SK-N-SH (cell line): Measurements from ENCODE around the gene CFAP58. TPM values are rescaled to one million over a fixed set of nuclear protein-coding genes. Genes with fewer than 3 reads are reported as not detected.

Experiments
- CTCF ChIA-PET: fragments of 300-600, 350-600 bp; formaldehyde crosslinking; extraction: SDS; loops from one replicate; lab custom pipeline; 2021; lab: Yijun Ruan, JAX
- POLR2A ChIA-PET: fragments of 350-600 bp; sonication (Branson Sonifier 250); formaldehyde crosslinking; extraction: SDS; loops from one replicate; lab custom pipeline; 2020; ENCODE audit warnings: antibody characterized with exemption, inconsistent platforms; lab: Yijun Ruan, JAX
- DNase-seq: peaks from one replicate; pipeline ENCODE4 v3.0.0; 2012
- H2AFZ ChIP-seq: fragments of 200-600 bp; sonication (generic); 2 replicates; pipeline ENCODE4 v1.8.1; 2016; ENCODE audit warnings: antibody characterized with exemption, mild to moderate bottlenecking, low read depth
- H3F3A ChIP-seq: fragments of 200-600 bp; sonication (generic); replicated peaks from 2 replicates; pipeline ENCODE3; 2016; ENCODE audit warnings: antibody characterized with exemption, mild to moderate bottlenecking; ENCODE audit not compliant: insufficient read depth
- H3K27ac ChIP-seq, 2 experiments: fragments of 200-500 bp in 1 of 2; fragments of 200-600 bp in 1 of 2; sonication (Bioruptor generic) in 1 of 2; sonication (generic), shearing (Covaris generic) in 1 of 2; 2 replicates each; pipeline versions ENCODE4 v1.5.1 to v1.6.1; 2014 to 2016; ENCODE audit warnings: low read depth in 2 of 2, inconsistent platforms in 1 of 2, low read length in 1 of 2, mild to moderate bottlenecking in 1 of 2, mixed read lengths in 1 of 2
- H3K27me3 ChIP-seq: fragments of 200-600 bp; sonication (generic), shearing (Covaris generic); 2 replicates; pipeline ENCODE4 v1.6.1; 2016; ENCODE audit warnings: mixed run types; ENCODE audit not compliant: insufficient read depth
- H3K36me3 ChIP-seq, 2 experiments: fragments of 200-500 bp in 1 of 2; fragments of 200-600 bp in 1 of 2; sonication (Bioruptor generic) in 1 of 2; sonication (generic) in 1 of 2; replicated peaks in 1 of 2; 2 replicates each; pipeline versions ENCODE3 to v1.5.1; 2014 to 2016; ENCODE audit warnings: low read length in 1 of 2, mild to moderate bottlenecking in 1 of 2; ENCODE audit not compliant: insufficient read depth in 2 of 2, control insufficient read depth in 1 of 2
- H3K4me1 ChIP-seq, 2 experiments: fragments of 200-500 bp in 1 of 2; fragments of 200-600 bp in 1 of 2; sonication (Bioruptor generic) in 1 of 2; sonication (generic), shearing (Covaris generic) in 1 of 2; 2 replicates each; pipeline versions ENCODE4 v1.5.1 to v1.6.1; 2014 to 2016; ENCODE audit warnings: low read depth in 1 of 2, low read length in 1 of 2, mixed run types in 1 of 2; ENCODE audit not compliant: insufficient read depth in 2 of 2, control insufficient read depth in 1 of 2
- H3K4me2 ChIP-seq: fragments of 200-600 bp; sonication (generic), shearing (Covaris generic); 2 replicates; pipeline ENCODE4 v1.6.1; 2017; ENCODE audit warnings: mixed run types
- H3K4me3 ChIP-seq, 2 experiments: fragments of 200-500 bp in 1 of 2; fragments of 200-600 bp in 1 of 2; sonication (Bioruptor generic) in 1 of 2; sonication (generic), shearing (Covaris generic) in 1 of 2; 2 replicates each; pipeline versions ENCODE4 v1.5.1 to v1.8.1; 2014 to 2016; ENCODE audit warnings: low read depth in 2 of 2, inconsistent platforms in 1 of 2, low read length in 1 of 2, mild to moderate bottlenecking in 1 of 2, mixed read lengths in 1 of 2, moderate library complexity in 1 of 2
- H3K79me2 ChIP-seq: fragments of 200-600 bp; sonication (generic); 2 replicates; pipeline ENCODE4 v1.8.1; 2017; ENCODE audit warnings: mild to moderate bottlenecking; ENCODE audit not compliant: insufficient read depth
- H3K9ac ChIP-seq: fragments of 200-600 bp; sonication (generic); 2 replicates; pipeline ENCODE4 v1.6.1; 2017; ENCODE audit warnings: mixed run types
- H3K9me2 ChIP-seq: fragments of 200-600 bp; sonication (generic); 2 replicates; pipeline ENCODE4 v1.6.1; 2017; ENCODE audit warnings: mixed run types
- H3K9me3 ChIP-seq: fragments of 200-600 bp; sonication (generic); 2 replicates; pipeline ENCODE4 v1.6.1; 2017; ENCODE audit warnings: mixed run types, mild to moderate bottlenecking, moderate library complexity
- H4K20me1 ChIP-seq: fragments of 200-600 bp; sonication (generic); 2 replicates; pipeline ENCODE4 v1.6.1; 2017; ENCODE audit warnings: mild to moderate bottlenecking, mixed run types; ENCODE audit not compliant: insufficient read depth
- CTCF ChIP-seq: fragments of 200-600 bp; sonication (generic); IDR thresholded peaks from 2 replicates; pipeline ENCODE4 v1.6.1; 2017; ENCODE audit warnings: antibody characterized with exemption, mild to moderate bottlenecking, moderate library complexity
- ELF1 ChIP-seq: IDR thresholded peaks from 2 replicates; pipeline ENCODE4 v1.4.0; 2012
- EZH2phosphoT487 ChIP-seq: fragments of 200-600 bp; sonication (generic); IDR thresholded peaks from 2 replicates; pipeline ENCODE4 v1.6.1; 2017; ENCODE audit warnings: low read depth, mixed run types, mild to moderate bottlenecking, antibody characterized with exemption, moderate library complexity, borderline replicate concordance
- FOSL2 ChIP-seq: IDR thresholded peaks from 2 replicates; pipeline ENCODE4 v1.4.0; 2012; ENCODE audit warnings: low read depth, mild to moderate bottlenecking, moderate library complexity, borderline replicate concordance
- FOXM1 ChIP-seq: IDR thresholded peaks from 2 replicates; pipeline ENCODE4 v1.4.0; 2012; ENCODE audit warnings: low read depth, mild to moderate bottlenecking
- GABPA ChIP-seq: IDR thresholded peaks from 2 replicates; pipeline ENCODE4 v1.4.0; 2012; ENCODE audit warnings: low read depth, mild to moderate bottlenecking
- MAX ChIP-seq: IDR thresholded peaks from 2 replicates; pipeline ENCODE4 v1.4.0; 2012; ENCODE audit warnings: low read depth
- MEF2A ChIP-seq: IDR thresholded peaks from 2 replicates; pipeline ENCODE4 v1.4.0; 2012; ENCODE audit warnings: low read depth, borderline replicate concordance
- NFIC ChIP-seq: IDR thresholded peaks from 2 replicates; pipeline ENCODE4 v1.4.0; 2012; ENCODE audit warnings: borderline replicate concordance
- RCOR1 ChIP-seq: fragments of 150-350 bp; IDR thresholded peaks from 2 replicates; pipeline ENCODE4 v1.6.1; 2017; ENCODE audit warnings: antibody characterized with exemption, low read length
- SIN3A ChIP-seq: IDR thresholded peaks from 2 replicates; pipeline ENCODE4 v1.6.1; 2012; ENCODE audit warnings: low read depth, mild to moderate bottlenecking, low read length, moderate library complexity, borderline replicate concordance
- SMC3 ChIP-seq: IDR thresholded peaks from 2 replicates; pipeline ENCODE4 v1.6.1; 2012; ENCODE audit warnings: low read depth, low read length, improper control_type of control experiment
- TCF12 ChIP-seq: IDR thresholded peaks from 2 replicates; pipeline ENCODE4 v1.4.0; 2012
- USF2 ChIP-seq: fragments of 150-350 bp; IDR thresholded peaks from 2 replicates; pipeline ENCODE4 v1.6.1; 2017; ENCODE audit warnings: antibody characterized with exemption, low read length, low read depth, borderline replicate concordance
- WGBS: methylation state at CpG from one replicate; pipeline ENCODE4 v1.1.6; 2017; ENCODE audit warnings: low lambda C conversion rate; 5-methylcytosine and 5-hydroxymethylcytosine counted together
- polyA plus RNA-seq, 3 experiments: library from polyadenylated mRNA; depleted of rRNA; stranded (reverse); fragments of >200 nt; gene quantifications; 2 replicates each; pipeline ENCODE4 v1.2.3, GENCODE V29; 2012
- TF ChIP-seq, protein P1 (sequence below): IDR thresholded peaks from 2 replicates; pipeline ENCODE4 v1.6.1; 2012; ENCODE audit warnings: mild to moderate bottlenecking, low read depth, low read length, moderate library complexity
- TF ChIP-seq, protein P2 (sequence below): IDR thresholded peaks from 2 replicates; pipeline ENCODE4; 2012

CFAP58 gene
- polyA plus RNA-seq, 1 of the 3 experiments (the other 2 are of a cell fraction) = 0.38 TPM

GRCh38 chr10:104325436-104326435, 27.9 kb upstream of the CFAP58 start:
- POLR2A ChIA-PET = no interaction called here
- 91% methylated on average over 16 of the region's 28 CpGs for whole genome bisulfite sequencing

More at GRCh38 chr10:104325436-104326435, 27.9 kb upstream of the CFAP58 start:
- H3K4me2 ChIP-seq = 0 out of 2 replicates have a peak overlapping the region, but pooled peaks have one; percentile 0
- H3F3A ChIP-seq = peaks cover 30% of the 10 kb centered on the region
- no peak overlapping the region for H3K9ac ChIP-seq
- no peak overlapping the region for H2AFZ ChIP-seq
- H3K4me3 ChIP-seq = no peak overlapping the region
- no peaks in the 10 kb centered on the region for H3K27me3 ChIP-seq
- H4K20me1 ChIP-seq = peaks cover 19% of the 10 kb centered on the region; the same call in 1 of the 2 replicates
- no peaks in the 10 kb centered on the region for H3K9me2 ChIP-seq
- peaks cover 0 to 6% of the 10 kb centered on the region in 2 experiments for H3K36me3 ChIP-seq
- H3K4me1 ChIP-seq = peaks cover 57 to 61% of the 10 kb centered on the region in 2 experiments; a peak in 3 of 4 replicates
- H3K79me2 ChIP-seq = peaks cover 87% of the 10 kb centered on the region
- CTCF ChIA-PET = interaction anchor here (0.7 to 4.3 kb wide), 3 partner anchors 9 to 28 kb away, joined by 3 to 21 read pairs (median 3); partner anchors contain the start of gene CFAP58
- TF ChIP-seq, protein P1, sequence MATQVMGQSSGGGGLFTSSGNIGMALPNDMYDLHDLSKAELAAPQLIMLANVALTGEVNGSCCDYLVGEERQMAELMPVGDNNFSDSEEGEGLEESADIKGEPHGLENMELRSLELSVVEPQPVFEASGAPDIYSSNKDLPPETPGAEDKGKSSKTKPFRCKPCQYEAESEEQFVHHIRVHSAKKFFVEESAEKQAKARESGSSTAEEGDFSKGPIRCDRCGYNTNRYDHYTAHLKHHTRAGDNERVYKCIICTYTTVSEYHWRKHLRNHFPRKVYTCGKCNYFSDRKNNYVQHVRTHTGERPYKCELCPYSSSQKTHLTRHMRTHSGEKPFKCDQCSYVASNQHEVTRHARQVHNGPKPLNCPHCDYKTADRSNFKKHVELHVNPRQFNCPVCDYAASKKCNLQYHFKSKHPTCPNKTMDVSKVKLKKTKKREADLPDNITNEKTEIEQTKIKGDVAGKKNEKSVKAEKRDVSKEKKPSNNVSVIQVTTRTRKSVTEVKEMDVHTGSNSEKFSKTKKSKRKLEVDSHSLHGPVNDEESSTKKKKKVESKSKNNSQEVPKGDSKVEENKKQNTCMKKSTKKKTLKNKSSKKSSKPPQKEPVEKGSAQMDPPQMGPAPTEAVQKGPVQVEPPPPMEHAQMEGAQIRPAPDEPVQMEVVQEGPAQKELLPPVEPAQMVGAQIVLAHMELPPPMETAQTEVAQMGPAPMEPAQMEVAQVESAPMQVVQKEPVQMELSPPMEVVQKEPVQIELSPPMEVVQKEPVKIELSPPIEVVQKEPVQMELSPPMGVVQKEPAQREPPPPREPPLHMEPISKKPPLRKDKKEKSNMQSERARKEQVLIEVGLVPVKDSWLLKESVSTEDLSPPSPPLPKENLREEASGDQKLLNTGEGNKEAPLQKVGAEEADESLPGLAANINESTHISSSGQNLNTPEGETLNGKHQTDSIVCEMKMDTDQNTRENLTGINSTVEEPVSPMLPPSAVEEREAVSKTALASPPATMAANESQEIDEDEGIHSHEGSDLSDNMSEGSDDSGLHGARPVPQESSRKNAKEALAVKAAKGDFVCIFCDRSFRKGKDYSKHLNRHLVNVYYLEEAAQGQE = no peak
- TF ChIP-seq EZH2phosphoT487 = no peak
- TF ChIP-seq NFIC = no peak
- no peak for TF ChIP-seq MAX
- TF ChIP-seq, protein P2, sequence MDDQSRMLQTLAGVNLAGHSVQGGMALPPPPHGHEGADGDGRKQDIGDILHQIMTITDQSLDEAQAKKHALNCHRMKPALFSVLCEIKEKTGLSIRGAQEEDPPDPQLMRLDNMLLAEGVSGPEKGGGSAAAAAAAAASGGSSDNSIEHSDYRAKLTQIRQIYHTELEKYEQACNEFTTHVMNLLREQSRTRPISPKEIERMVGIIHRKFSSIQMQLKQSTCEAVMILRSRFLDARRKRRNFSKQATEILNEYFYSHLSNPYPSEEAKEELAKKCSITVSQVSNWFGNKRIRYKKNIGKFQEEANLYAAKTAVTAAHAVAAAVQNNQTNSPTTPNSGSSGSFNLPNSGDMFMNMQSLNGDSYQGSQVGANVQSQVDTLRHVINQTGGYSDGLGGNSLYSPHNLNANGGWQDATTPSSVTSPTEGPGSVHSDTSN = no peak
- no peak for TF ChIP-seq SMC3
- no peak for TF ChIP-seq SIN3A
- TF ChIP-seq GABPA = no peak
- TF ChIP-seq FOXM1 = no peak
- TF ChIP-seq FOSL2 = no peak
- TF ChIP-seq TCF12 = no peak
- no peak for TF ChIP-seq MEF2A
- no peak for TF ChIP-seq CTCF
- TF ChIP-seq USF2 = no peak
- TF ChIP-seq RCOR1 = no peak
- TF ChIP-seq ELF1 = no peak
- DNase-seq = no peak
- no peaks in the 10 kb centered on the region for H3K9me3 ChIP-seq
- peak overlapping the region in 1 of 2 experiments; percentile 96; a peak in 1 of 4 replicates for H3K27ac ChIP-seq
